Chondrocyte (in vitro differentiated cells): Measurements from ENCODE around the gene MAD1L1. TPM values are rescaled to one million over a fixed set of nuclear protein-coding genes. Genes with fewer than 3 reads are reported as not detected.

ENCODE experiments used
- DNase-seq: peaks from one replicate; pipeline ENCODE4 v3.0.0; 2021; ENCODE audit warnings: mixed read lengths, low spot score
- H3K27ac Mint-ChIP-seq: one replicate; pipeline ENCODE4 v1.8.0; 2021; ENCODE audit warnings: mild to moderate bottlenecking, moderate library complexity, mixed read lengths; ENCODE audit not compliant: unreplicated experiment
- H3K27me3 Mint-ChIP-seq: 2 replicates; pipeline ENCODE4 v1.8.0; 2021; ENCODE audit warnings: low read depth, mixed read lengths
- H3K36me3 Mint-ChIP-seq: 2 replicates; pipeline ENCODE4 v1.8.0; 2021; ENCODE audit warnings: low read depth, mixed read lengths
- H3K4me1 Mint-ChIP-seq: 2 replicates; pipeline ENCODE4 v1.8.0; 2021; ENCODE audit warnings: low read depth, mild to moderate bottlenecking, mixed read lengths
- H3K4me3 Mint-ChIP-seq: one replicate; pipeline ENCODE4 v1.8.0; 2021; ENCODE audit warnings: mild to moderate bottlenecking, moderate library complexity, mixed read lengths; ENCODE audit not compliant: unreplicated experiment
- H3K9me3 Mint-ChIP-seq: 2 replicates; pipeline ENCODE4 v1.8.0; 2021; ENCODE audit warnings: low read depth, mixed read lengths
- CTCF ChIP-seq: fragments of 200-600 bp; sonication (generic); IDR thresholded peaks from 2 replicates; pipeline ENCODE4 v1.5.0; 2021; ENCODE audit warnings: antibody characterized with exemption, mild to moderate bottlenecking, moderate library complexity
- total RNA-seq: library from RNA; stranded (reverse); gene quantifications from 3 replicates; pipeline ENCODE4 v1.2.1, GENCODE V29; 2021

Gene MAD1L1
- total RNA-seq, 1 donor from 2014 or later = 22.7 TPM

GRCh38 chr7:1814089-1814811, 418.5 kb downstream of the MAD1L1 start:
- peak; percentile 69 for DNase-seq
- no peak for TF ChIP-seq CTCF
- H3K36me3 Mint-ChIP-seq = no peaks in the 10 kb centered on the region
- H3K27ac Mint-ChIP-seq = no peak overlapping the region
- H3K9me3 Mint-ChIP-seq = no peaks in the 10 kb centered on the region
- H3K27me3 Mint-ChIP-seq = no peaks in the 10 kb centered on the region
- peaks cover 4% of the 10 kb centered on the region for H3K4me1 Mint-ChIP-seq
- no peak overlapping the region for H3K4me3 Mint-ChIP-seq

GRCh38 chr7:1813394-1814088, 419.2 kb downstream of the MAD1L1 start:
- Mint-ChIP-seq H3K4me1 (peaks cover 4% of the 10 kb centered on the region), H3K27me3 (no peaks in the 10 kb centered on the region), H3K9me3 (no peaks in the 10 kb centered on the region), H3K27ac (no peak overlapping the region), H3K4me3 (no peak overlapping the region), H3K36me3 (no peaks in the 10 kb centered on the region)
- peak; percentile 84 for DNase-seq
- no peak for TF ChIP-seq CTCF

- Mint-ChIP-seq H3K4me1 (peaks cover 4% of the 10 kb centered on the region), H3K27ac (no peak overlapping the region), H3K36me3 (no peaks in the 10 kb centered on the region), H3K4me3 (no peak overlapping the region), H3K27me3 (no peaks in the 10 kb centered on the region), H3K9me3 (no peaks in the 10 kb centered on the region)
- TF ChIP-seq CTCF = peak; percentile 60
- DNase-seq = peak; percentile 81
Measured at GRCh38 chr7:1812509-1813393, 420.0 kb downstream of the MAD1L1 start.

- Mint-ChIP-seq H3K9me3 (no peaks in the 10 kb centered on the region), H3K36me3 (no peaks in the 10 kb centered on the region), H3K27me3 (no peaks in the 10 kb centered on the region), H3K27ac (no peak overlapping the region), H3K4me3 (no peak overlapping the region), H3K4me1 (peaks cover 4% of the 10 kb centered on the region)
- TF ChIP-seq CTCF = no peak
- DNase-seq = peak; percentile 56
Measured at GRCh38 chr7:1811850-1812508, 420.8 kb downstream of the MAD1L1 start.
